Duodenal mucosa (tissue), 2 donors: Measurements from ENCODE around the gene TLL2.
A peak's percentile ranks its signal among the peaks of the same experiment; 100 is the strongest.
"Not testable (repeated sequence)": the region's sequence is repeated elsewhere in the genome, so short reads cannot be mapped to it uniquely, and the experiment has no call there.

Source experiments
- H3K27ac ChIP-seq: one replicate; pipeline ENCODE4 v1.7.0; 2013; ENCODE audit warnings: low read depth, low read length
- H3K27me3 ChIP-seq, 2 donors: one replicate each; pipeline ENCODE4 v1.7.0; 2013; ENCODE audit warnings: low read length in 2 of 2, control low read depth in 1 of 2; ENCODE audit not compliant: insufficient read depth in 2 of 2, control insufficient read depth in 1 of 2
- H3K36me3 ChIP-seq, 2 donors: one replicate each; pipeline ENCODE4 v1.7.0; 2013; ENCODE audit warnings: low read length in 2 of 2, control low read depth in 1 of 2; ENCODE audit not compliant: insufficient read depth in 2 of 2, control insufficient read depth in 1 of 2
- H3K4me1 ChIP-seq, 2 donors: one replicate each; pipeline ENCODE4 v1.7.0; 2013; ENCODE audit warnings: low read length in 2 of 2, control low read depth in 1 of 2; ENCODE audit not compliant: insufficient read depth in 2 of 2, control insufficient read depth in 1 of 2
- H3K4me3 ChIP-seq, 2 donors: one replicate each; pipeline ENCODE4 v1.7.0; 2013; ENCODE audit warnings: low read length in 2 of 2, low read depth in 1 of 2
- H3K9ac ChIP-seq, 2 donors: one replicate each; pipeline ENCODE4 v1.7.0; 2013; ENCODE audit warnings: low read length in 2 of 2, low read depth in 1 of 2
- H3K9me3 ChIP-seq, 2 donors: one replicate each; pipeline ENCODE4 v1.7.0; 2013; ENCODE audit warnings: low read length in 2 of 2, control low read depth in 1 of 2; ENCODE audit not compliant: control insufficient read depth in 1 of 2

Gene TLL2

DNA sequence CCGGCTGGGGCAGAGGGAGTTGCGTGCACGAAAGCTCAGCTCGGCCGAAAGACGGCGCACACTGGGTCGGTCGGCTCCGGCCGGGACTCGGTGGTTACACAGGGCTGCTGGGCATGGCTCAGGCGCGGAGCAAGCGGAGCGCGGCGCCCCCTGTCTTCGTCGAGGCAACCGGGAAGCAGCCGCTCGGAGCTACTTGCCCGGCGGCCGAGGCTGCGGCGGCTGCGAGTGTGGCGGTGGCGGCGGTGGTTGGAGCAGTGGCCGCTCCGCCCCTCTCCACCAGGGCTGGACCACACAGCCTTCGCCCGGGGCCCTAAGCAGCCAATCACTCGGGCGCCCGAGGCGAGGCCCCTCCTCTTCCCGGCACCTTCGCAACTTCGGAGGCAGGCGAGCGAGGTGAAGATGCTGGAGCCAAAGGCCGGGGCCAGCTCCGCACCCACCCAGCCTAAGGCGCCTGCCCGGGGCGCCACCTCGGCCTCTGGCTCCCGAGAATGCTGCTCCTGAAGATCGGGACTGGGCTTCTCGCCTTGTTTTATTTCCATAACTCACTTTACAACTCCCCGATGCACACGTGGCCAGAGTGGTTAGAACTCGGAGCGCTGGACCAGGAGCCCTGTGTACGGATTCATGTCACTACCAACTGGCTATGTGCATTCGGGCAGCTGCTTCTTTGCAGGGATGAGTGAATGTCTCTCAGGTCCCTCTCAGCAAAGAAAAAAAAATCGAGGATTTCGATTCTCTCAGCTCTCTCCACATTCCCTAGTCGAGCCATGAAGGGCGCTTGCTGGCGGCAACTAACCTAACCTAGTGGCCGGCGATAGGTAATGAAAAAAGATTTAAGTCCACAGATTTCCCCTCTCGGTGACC lies at the start of gene TLL2:
TLL2 (minus strand) TSS at position 229 of the 864 bp plus-strand sequence. CDS start 241 bp downstream, outside the sequence.
- Histone ChIP-seq H3K27ac (no peak within 1 kb of the TSS), H3K27me3 (peaks cover 15 to 22% of the 10 kb centered on the region in 2 donors), H3K4me3 (peak within 1 kb of the TSS; percentile 65 to 67), H3K4me1 (peaks cover 7 to 23% of the 10 kb centered on the region in 2 donors), H3K9me3 (no peaks in the 10 kb centered on the region), H3K9ac (peak within 1 kb of the TSS in 1 of 2 donors; percentile 54), H3K36me3 (peaks cover 0 to 3% of the 10 kb centered on the region in 2 donors)

DNA sequence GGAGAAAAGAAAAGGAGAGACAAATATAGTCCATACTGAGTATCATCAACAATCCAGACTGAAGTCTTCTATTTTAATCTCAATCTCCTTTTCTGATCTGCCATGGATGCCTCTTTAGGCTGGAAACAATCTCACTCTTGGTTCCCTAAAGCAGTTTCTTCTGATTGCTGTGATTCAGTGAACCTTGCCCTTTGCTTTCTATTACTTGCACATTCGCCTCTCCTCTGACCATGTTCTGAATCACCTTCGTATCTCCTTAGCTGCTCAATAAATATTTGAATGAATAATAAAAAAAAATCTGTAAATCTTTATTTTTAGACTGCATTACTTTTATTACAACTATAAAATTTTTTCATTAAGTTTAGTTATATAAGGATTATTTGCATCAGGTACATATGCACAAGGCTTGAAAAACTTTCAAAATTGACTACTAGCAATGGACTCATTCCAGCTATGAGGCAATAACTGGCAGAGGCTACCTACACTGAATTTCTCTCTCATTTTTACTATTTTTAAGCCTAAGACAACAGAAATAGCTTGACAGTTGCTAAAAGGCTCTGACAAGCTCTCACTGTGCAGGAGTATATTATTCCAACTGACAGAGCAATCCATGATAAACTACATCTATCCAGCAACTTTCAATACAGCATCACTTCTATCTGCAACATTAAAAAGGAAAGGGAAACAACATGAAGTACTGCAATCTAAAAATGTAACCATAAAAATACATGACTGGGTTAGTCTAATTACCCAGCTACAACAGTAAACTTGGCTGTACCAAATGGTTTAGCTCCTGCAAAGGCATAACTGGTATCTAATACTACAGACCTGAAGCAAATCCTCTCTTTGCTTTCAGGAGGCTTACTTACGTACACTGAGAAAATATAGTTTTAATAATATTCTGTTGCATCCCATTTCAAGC lies 47.5 kb upstream of the TLL2 start:
- peaks cover 7% of the 10 kb centered on the region in 2 donors for H3K4me1 ChIP-seq
- H3K9ac ChIP-seq = no peak overlapping the region
- no peak overlapping the region for H3K27ac ChIP-seq
- peaks cover 25 to 52% of the 10 kb centered on the region in 2 donors for H3K36me3 ChIP-seq
- no peaks in the 10 kb centered on the region for H3K27me3 ChIP-seq
- no peak overlapping the region for H3K4me3 ChIP-seq
- no peaks in the 10 kb centered on the region for H3K9me3 ChIP-seq

GRCh38 chr10:96560489-96560888 lies 46.8 kb upstream of the TLL2 start:
- Histone ChIP-seq H3K27me3 (no peaks in the 10 kb centered on the region), H3K9me3 (no peaks in the 10 kb centered on the region), H3K4me1 (peaks cover 4 to 7% of the 10 kb centered on the region in 2 donors), H3K36me3 (peaks cover 25 to 53% of the 10 kb centered on the region in 2 donors), H3K9ac (no peak overlapping the region), H3K27ac (no peak overlapping the region), H3K4me3 (no peak overlapping the region)

- H3K27ac ChIP-seq = no peak overlapping the region
- H3K36me3 ChIP-seq = peaks cover 20 to 73% of the 10 kb centered on the region in 2 donors
Measured at GRCh38 chr10:96556003-96556402, 42.3 kb upstream of the TLL2 start.

GRCh38 chr10:96555330-96555729 lies 41.6 kb upstream of the TLL2 start:
- H3K9ac ChIP-seq = no peak overlapping the region
- H3K27ac ChIP-seq = no peak overlapping the region
- no peak overlapping the region for H3K4me3 ChIP-seq
- no peaks in the 10 kb centered on the region for H3K9me3 ChIP-seq
- H3K36me3 ChIP-seq = peaks cover 24 to 74% of the 10 kb centered on the region in 2 donors
- H3K4me1 ChIP-seq = no peaks in the 10 kb centered on the region
- H3K27me3 ChIP-seq = no peaks in the 10 kb centered on the region

More at GRCh38 chr10:96556003-96556402, 42.3 kb upstream of the TLL2 start:
- Histone ChIP-seq H3K4me3 (no peak overlapping the region), H3K4me1 (peaks cover 3 to 4% of the 10 kb centered on the region in 2 donors), H3K9me3 (no peaks in the 10 kb centered on the region), H3K9ac (no peak overlapping the region), H3K27me3 (no peaks in the 10 kb centered on the region)

DNA sequence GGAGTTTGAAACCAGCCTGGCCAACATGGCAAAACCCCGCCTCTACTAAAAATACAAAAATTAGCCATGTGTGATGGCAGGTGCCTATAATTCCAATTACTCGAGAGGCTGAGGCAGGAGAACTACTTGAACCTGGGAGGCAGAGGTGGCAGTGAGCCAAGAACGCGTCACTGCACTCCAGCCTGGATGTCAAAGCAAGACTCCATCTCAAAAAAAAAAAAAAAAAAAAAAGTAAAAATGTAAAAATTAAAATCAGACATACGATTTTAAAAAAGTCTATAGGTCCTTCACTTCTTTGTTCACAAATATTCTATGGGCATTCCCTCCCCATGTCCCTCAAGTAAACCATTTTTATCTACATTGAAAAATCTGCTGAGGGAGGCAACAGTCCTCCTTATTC lies 34.9 kb upstream of the TLL2 start:
- no peak overlapping the region for H3K27ac ChIP-seq
- H3K27me3 ChIP-seq = no peaks in the 10 kb centered on the region
- H3K4me3 ChIP-seq = no peak overlapping the region
- peaks cover 17 to 79% of the 10 kb centered on the region in 2 donors for H3K36me3 ChIP-seq
- H3K9me3 ChIP-seq = no peaks in the 10 kb centered on the region
- no peaks in the 10 kb centered on the region for H3K4me1 ChIP-seq
- no peak overlapping the region for H3K9ac ChIP-seq

- H3K27ac ChIP-seq, H3K4me3 ChIP-seq, H3K27me3 ChIP-seq, H3K4me1 ChIP-seq, H3K9ac ChIP-seq, H3K9me3 ChIP-seq: not testable (repeated sequence)
- H3K36me3 ChIP-seq = peaks cover 10 to 63% of the 10 kb centered on the region in 2 donors
Measured at GRCh38 chr10:96545558-96545957, 31.8 kb upstream of the TLL2 start.

DNA sequence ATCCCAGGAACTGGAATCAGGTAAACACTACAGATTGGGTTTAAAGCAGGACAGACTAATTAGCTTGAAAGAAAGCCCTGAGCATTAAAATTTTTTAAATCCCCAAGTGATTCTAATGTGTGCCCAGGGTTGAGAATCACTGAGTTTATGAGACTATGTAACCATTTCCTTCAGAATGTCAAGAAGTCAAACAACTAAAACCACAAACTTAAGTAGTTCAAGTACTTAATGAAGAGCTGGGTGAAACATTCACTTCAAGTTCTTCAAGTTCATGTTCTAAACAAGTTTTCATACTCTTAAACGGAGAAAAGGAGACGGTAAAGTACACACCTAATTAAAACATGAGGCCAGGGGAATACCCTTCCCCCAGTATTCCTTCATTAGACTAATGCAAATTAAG lies 28.2 kb upstream of the TLL2 start:
- Histone ChIP-seq H3K27me3 (no peaks in the 10 kb centered on the region), H3K4me3 (no peak overlapping the region), H3K36me3 (peaks cover 5 to 63% of the 10 kb centered on the region in 2 donors), H3K4me1 (no peaks in the 10 kb centered on the region), H3K9me3 (no peaks in the 10 kb centered on the region), H3K27ac (no peak overlapping the region), H3K9ac (no peak overlapping the region)

GRCh38 chr10:96540240-96540639 lies 26.5 kb upstream of the TLL2 start:
- H3K4me3 ChIP-seq = no peak overlapping the region
- H3K27me3 ChIP-seq = no peaks in the 10 kb centered on the region
- H3K36me3 ChIP-seq = peaks cover 5 to 57% of the 10 kb centered on the region in 2 donors
- no peaks in the 10 kb centered on the region for H3K9me3 ChIP-seq
- no peaks in the 10 kb centered on the region for H3K4me1 ChIP-seq
- no peak overlapping the region for H3K27ac ChIP-seq
- H3K9ac ChIP-seq = no peak overlapping the region

DNA sequence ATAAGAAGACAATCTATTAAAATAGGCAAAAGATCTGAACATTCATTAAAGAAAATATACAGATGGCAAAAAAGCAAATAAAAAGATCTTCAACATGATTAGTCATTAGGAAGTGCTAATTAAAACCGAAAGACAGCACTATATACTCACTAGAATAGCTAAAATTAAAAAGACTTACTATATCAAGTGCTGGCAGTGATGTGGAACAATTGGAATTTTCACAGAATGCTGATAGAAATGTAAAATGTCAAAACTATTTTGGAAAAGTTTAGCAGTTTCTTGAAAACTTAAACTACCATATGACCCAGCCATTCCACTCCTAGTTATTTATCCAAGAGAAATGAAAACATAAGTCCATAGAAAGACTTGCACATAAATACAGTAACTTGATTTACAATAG lies 25.0 kb upstream of the TLL2 start:
- H3K9ac ChIP-seq = no peak overlapping the region
- H3K9me3 ChIP-seq = no peaks in the 10 kb centered on the region
- H3K4me3 ChIP-seq = no peak overlapping the region
- peaks cover 2 to 53% of the 10 kb centered on the region in 2 donors for H3K36me3 ChIP-seq
- H3K4me1 ChIP-seq = no peaks in the 10 kb centered on the region
- no peaks in the 10 kb centered on the region for H3K27me3 ChIP-seq
- no peak overlapping the region for H3K27ac ChIP-seq
